H9 (cell line): ENCODE results near the gene IQSEC2. TPM values are rescaled to one million over a fixed set of nuclear protein-coding genes. Genes with fewer than 3 reads are reported as not detected.

ENCODE experiments used
- DNase-seq: peaks from one replicate; pipeline ENCODE4 v3.0.0-alpha.2; 2017
- H2AFZ ChIP-seq: one replicate; pipeline ENCODE4 v1.6.1; 2013; ENCODE audit warnings: mild to moderate bottlenecking, low read length, control low read depth, moderate library complexity
- H2AK5ac ChIP-seq: 2 replicates; pipeline ENCODE4 v1.6.1; 2013; ENCODE audit warnings: low read length, control low read depth, mixed read lengths; ENCODE audit not compliant: insufficient read length
- H2BK120ac ChIP-seq: one replicate; pipeline ENCODE4 v1.6.1; 2013; ENCODE audit warnings: low read depth, mild to moderate bottlenecking, low read length, control low read depth, inconsistent platforms; ENCODE audit not compliant: poor library complexity, severe bottlenecking
- H2BK12ac ChIP-seq: 2 replicates; pipeline ENCODE4 v1.6.1; 2013; ENCODE audit warnings: low read length, control low read depth, mixed read lengths, low read depth; ENCODE audit not compliant: insufficient read length
- H2BK15ac ChIP-seq: 2 replicates; pipeline ENCODE4 v1.6.1; 2013; ENCODE audit warnings: low read depth, low read length, control low read depth
- H2BK20ac ChIP-seq: one replicate; pipeline ENCODE4 v1.6.1; 2013; ENCODE audit warnings: low read depth, mild to moderate bottlenecking, low read length, control low read depth, inconsistent platforms; ENCODE audit not compliant: poor library complexity, severe bottlenecking
- H2BK5ac ChIP-seq: 2 replicates; pipeline ENCODE4 v1.6.1; 2013; ENCODE audit warnings: low read length, control low read depth, mixed read lengths; ENCODE audit not compliant: insufficient read length
- H3K14ac ChIP-seq: 2 replicates; pipeline ENCODE4 v1.6.1; 2013; ENCODE audit warnings: low read length, control low read depth; ENCODE audit not compliant: insufficient read depth
- H3K18ac ChIP-seq: 2 replicates; pipeline ENCODE4 v1.6.1; 2013; ENCODE audit warnings: low read depth, mild to moderate bottlenecking, mixed read lengths, low read length, control low read depth; ENCODE audit not compliant: insufficient read length
- H3K23ac ChIP-seq: 2 replicates; pipeline ENCODE4 v1.6.1; 2013; ENCODE audit warnings: low read length, control low read depth, mixed read lengths, low read depth; ENCODE audit not compliant: insufficient read length
- H3K23me2 ChIP-seq: 2 replicates; pipeline ENCODE4 v1.6.1; 2013; ENCODE audit warnings: low read depth, mild to moderate bottlenecking, mixed read lengths, low read length, control low read depth; ENCODE audit not compliant: insufficient read length, poor library complexity, severe bottlenecking
- H3K27ac ChIP-seq: 2 replicates; pipeline ENCODE4 v1.5.1; 2013; ENCODE audit warnings: low read length, control low read depth, mixed read lengths, low read depth; ENCODE audit not compliant: insufficient read length
- H3K27me3 ChIP-seq: 2 replicates; pipeline ENCODE4 v1.6.1; 2013; ENCODE audit warnings: low read length, control low read depth, inconsistent platforms; ENCODE audit not compliant: insufficient read depth
- H3K4ac ChIP-seq: 2 replicates; pipeline ENCODE4 v1.6.1; 2013; ENCODE audit warnings: low read depth, mild to moderate bottlenecking, control low read depth, inconsistent platforms, low read length, moderate library complexity
- H3K4me1 ChIP-seq: 2 replicates; pipeline ENCODE4 v1.6.1; 2013; ENCODE audit warnings: low read length, control low read depth, inconsistent platforms; ENCODE audit not compliant: insufficient read depth
- H3K4me2 ChIP-seq: 2 replicates; pipeline ENCODE4 v1.6.1; 2013; ENCODE audit warnings: low read length, control low read depth, mixed read lengths; ENCODE audit not compliant: insufficient read length, insufficient read depth
- H3K56ac ChIP-seq: 2 replicates; pipeline ENCODE4 v1.6.1; 2013; ENCODE audit warnings: low read depth, mild to moderate bottlenecking, mixed read lengths, low read length, control low read depth; ENCODE audit not compliant: insufficient read length
- H3K79me1 ChIP-seq: 2 replicates; pipeline ENCODE4 v1.6.1; 2013; ENCODE audit warnings: low read depth, mild to moderate bottlenecking, moderate library complexity, low read length, control low read depth, inconsistent platforms; ENCODE audit not compliant: insufficient read depth, poor library complexity, severe bottlenecking
- H3K79me2 ChIP-seq: 2 replicates; pipeline ENCODE4 v1.6.1; 2013; ENCODE audit warnings: low read length, control low read depth, inconsistent platforms; ENCODE audit not compliant: insufficient read depth
- H3K9ac ChIP-seq: 2 replicates; pipeline ENCODE4 v1.6.1; 2013; ENCODE audit warnings: low read length, control low read depth, mixed read lengths; ENCODE audit not compliant: insufficient read length; ENCODE audit errors: extremely low read depth
- H3K9me3 ChIP-seq: one replicate; pipeline ENCODE4 v1.6.1; 2013; ENCODE audit warnings: low read depth, low read length, inconsistent platforms; ENCODE audit not compliant: control insufficient read depth
- H3T11ph ChIP-seq: one replicate; pipeline ENCODE4 v1.6.1; 2013; ENCODE audit warnings: mild to moderate bottlenecking, low read length, control low read depth, inconsistent platforms
- H4K20me1 ChIP-seq: one replicate; pipeline ENCODE4 v1.6.1; 2013; ENCODE audit not compliant: control insufficient read depth, insufficient read length, insufficient read depth
- H4K5ac ChIP-seq: 2 replicates; pipeline ENCODE4 v1.6.1; 2013; ENCODE audit warnings: low read depth, mild to moderate bottlenecking, mixed read lengths, low read length, control low read depth; ENCODE audit not compliant: insufficient read length
- H4K8ac ChIP-seq: replicated peaks from 2 replicates; pipeline ENCODE4 v1.6.1; 2013; ENCODE audit warnings: low read length, control low read depth, mixed read lengths, low read depth; ENCODE audit not compliant: insufficient read length
- H4K91ac ChIP-seq: 2 replicates; pipeline ENCODE4 v1.6.1; 2013; ENCODE audit warnings: low read depth, mild to moderate bottlenecking, moderate library complexity, mixed read lengths, low read length, control low read depth; ENCODE audit not compliant: insufficient read length
- H3K27ac Mint-ChIP-seq, 3 experiments: 2 replicates in 2 of 3; 3 replicates in 1 of 3; pipeline ENCODE4 v1.8.0; 2020 to 2021; ENCODE audit warnings: mixed read lengths in 3 of 3, mild to moderate bottlenecking in 1 of 3, moderate library complexity in 1 of 3
- H3K27me3 Mint-ChIP-seq: 2 replicates; pipeline ENCODE4 v1.8.0; 2021; ENCODE audit warnings: low read depth, mild to moderate bottlenecking, moderate library complexity, mixed read lengths
- H3K36me3 Mint-ChIP-seq, 3 experiments: 2 replicates in 2 of 3; 3 replicates in 1 of 3; pipeline ENCODE4 v1.8.0; 2020 to 2021; ENCODE audit warnings: low read depth in 3 of 3, mixed read lengths in 3 of 3; ENCODE audit not compliant: insufficient read depth in 1 of 3
- H3K4me1 Mint-ChIP-seq, 2 experiments: 2 replicates each; pipeline ENCODE4 v1.8.0; 2020; ENCODE audit warnings: mixed read lengths in 2 of 2
- H3K4me3 Mint-ChIP-seq, 2 experiments: 2 replicates in 1 of 2; 3 replicates in 1 of 2; pipeline ENCODE4 v1.8.0; 2020 to 2021; ENCODE audit warnings: mild to moderate bottlenecking in 2 of 2, mixed read lengths in 2 of 2, moderate library complexity in 1 of 2
- H3K9me3 Mint-ChIP-seq, 2 experiments: 2 replicates in 1 of 2; 3 replicates in 1 of 2; pipeline ENCODE4 v1.8.0; 2020; ENCODE audit warnings: mild to moderate bottlenecking in 2 of 2, mixed read lengths in 2 of 2, moderate library complexity in 1 of 2
- CTCF ChIP-seq: fragments of 200-600 bp; sonication (generic); conservative IDR thresholded peaks from 3 replicates; pipeline ENCODE4 v1.8.0; 2021; ENCODE audit warnings: antibody characterized with exemption, mild to moderate bottlenecking
- WGBS: extraction: QIAGEN DNeasy Blood & Tissue Kit; methylation state at CpG from one replicate; pipeline ENCODE4 v1.1.7; 2013; ENCODE audit warnings: missing lambda C conversion rate, low lambda C conversion rate, mixed read lengths; ENCODE audit not compliant: insufficient read length; ENCODE audit errors: extremely low coverage; 5-methylcytosine and 5-hydroxymethylcytosine counted together
- total RNA-seq: library from RNA; stranded (reverse); gene quantifications from 2 replicates; pipeline ENCODE4 v1.2.1, GENCODE V29; 2021

The IQSEC2 gene
- total RNA-seq, 1 experiment from 2014 or later, result 7.0 TPM

DNA sequence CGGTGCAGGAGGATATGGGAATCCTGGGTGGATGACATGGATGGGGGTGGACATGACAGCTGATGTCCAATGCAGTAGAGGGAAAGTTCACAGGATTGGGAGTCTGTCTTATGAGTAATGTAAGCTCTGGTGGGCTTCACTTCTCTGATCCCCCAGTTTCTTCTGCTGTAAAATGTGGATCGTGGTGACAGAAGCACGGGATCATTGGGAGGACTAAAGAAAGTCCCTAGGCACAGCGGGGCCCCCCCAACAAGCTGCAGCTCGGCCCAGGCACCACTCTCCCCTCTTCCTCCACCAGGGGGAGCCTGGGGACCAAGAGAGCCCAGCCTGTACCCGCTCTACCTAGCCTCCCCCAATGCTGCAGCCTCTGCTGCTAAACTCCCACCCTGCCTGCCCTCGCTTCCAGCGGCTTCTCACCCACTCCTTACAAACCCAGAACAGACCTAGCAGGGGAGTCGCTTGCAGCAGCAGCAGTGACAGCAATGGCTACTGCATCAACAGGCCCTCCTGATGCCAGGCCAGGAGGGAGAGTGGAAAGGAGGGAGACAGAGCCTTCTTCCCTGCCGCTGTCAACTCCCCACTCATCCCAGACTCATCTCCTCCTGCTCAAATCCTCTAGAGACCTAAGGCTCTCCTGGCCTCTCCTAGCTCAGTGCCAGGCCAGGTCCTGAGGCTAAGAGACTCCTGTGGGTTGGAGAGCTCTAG is 36.1 kb upstream of the IQSEC2 start:
- no peaks in the 10 kb centered on the region for H4K20me1 ChIP-seq
- H4K8ac ChIP-seq, result no peak overlapping the region
- WGBS, result no CpG with 5 or more reads among the region's 10 CpGs
- no peaks in the 10 kb centered on the region for H3K79me1 ChIP-seq
- H4K91ac ChIP-seq, result no peak overlapping the region
- no peak overlapping the region for H3K14ac ChIP-seq
- H2BK15ac ChIP-seq, result no peak overlapping the region
- H2BK12ac ChIP-seq, result no peak overlapping the region
- Mint-ChIP-seq H3K9me3 (peaks cover 80 to 81% of the 10 kb centered on the region in 2 experiments), H3K4me1 (peaks cover 31 to 38% of the 10 kb centered on the region in 2 experiments), H3K27ac (no peak overlapping the region), H3K4me3 (peak overlapping the region in 1 of 2 experiments; percentile 98; a peak in 3 of 5 replicates), H3K36me3 (peaks cover 5 to 13% (median 8%) of the 10 kb centered on the region in 3 experiments; a peak in 6 of 7 replicates), H3K27me3 (peaks cover 44% of the 10 kb centered on the region)
- H3K23me2 ChIP-seq, result peaks cover 8% of the 10 kb centered on the region
- H3K4ac ChIP-seq, result no peak overlapping the region
- no peaks in the 10 kb centered on the region; the same call in 1 of the 2 replicates for H3K4me1 ChIP-seq
- peak overlapping the region; percentile 60 for H3K4me2 ChIP-seq
- no peak overlapping the region for H4K5ac ChIP-seq
- no peak overlapping the region for H3K56ac ChIP-seq
- no peak overlapping the region for H3T11ph ChIP-seq
- H3K18ac ChIP-seq, result no peak overlapping the region
- peak; percentile 80 for TF ChIP-seq CTCF
- no peaks in the 10 kb centered on the region for H3K27me3 ChIP-seq
- H2AFZ ChIP-seq, result no peak overlapping the region
- peaks cover 28% of the 10 kb centered on the region for H3K9me3 ChIP-seq
- H3K9ac ChIP-seq, result no peak overlapping the region
- peaks cover 19% of the 10 kb centered on the region; the same call in 1 of the 2 replicates for H3K79me2 ChIP-seq
- no peak overlapping the region for H2BK120ac ChIP-seq
- H3K23ac ChIP-seq, result no peak overlapping the region
- no peak overlapping the region for H2BK5ac ChIP-seq
- DNase-seq, result peak; percentile 68
- no peak overlapping the region for H2BK20ac ChIP-seq
- H2AK5ac ChIP-seq, result no peak overlapping the region
- no peak overlapping the region for H3K27ac ChIP-seq
